Colonic mucosa (tissue), 4 donors: ENCODE measurements around the gene DPEP2NB. TPM values are rescaled to one million over a fixed set of nuclear protein-coding genes. Genes with fewer than 3 reads are reported as not detected.

Source experiments
- DNase-seq: peaks from one replicate; pipeline ENCODE4 v3.0.0-alpha.2; 2020
- H3K27ac ChIP-seq: fragments of 200-600 bp; one replicate; pipeline ENCODE4 v1.8.0; 2021
- H3K27me3 ChIP-seq: fragments of 200-600 bp; one replicate; pipeline ENCODE4 v1.8.0; 2021
- H3K36me3 ChIP-seq: fragments of 200-600 bp; one replicate; pipeline ENCODE4 v1.8.0; 2021
- H3K4me1 ChIP-seq: fragments of 200-600 bp; one replicate; pipeline ENCODE4 v1.8.0; 2021; ENCODE audit warnings: mild to moderate bottlenecking
- H3K4me3 ChIP-seq: fragments of 200-600 bp; one replicate; pipeline ENCODE4 v1.8.0; 2021
- H3K9ac ChIP-seq, 2 donors: one replicate each; pipeline ENCODE4 v1.7.0; 2013; ENCODE audit warnings: control low read depth in 2 of 2, low read depth in 2 of 2, low read length in 2 of 2
- H3K9me3 ChIP-seq: fragments of 200-600 bp; one replicate; pipeline ENCODE4 v1.8.0; 2021
- CTCF ChIP-seq: fragments of 200-600 bp; IDR thresholded peaks from one replicate; pipeline ENCODE4 v1.8.0; 2022; ENCODE audit warnings: antibody characterized with exemption, mild to moderate bottlenecking
- intact Hi-C: fragments of 100-400 bp; cut with DNase I; formaldehyde crosslinking; loops from one replicate; pipeline ENCODE4 v1.14.1; 2022
- total RNA-seq, 2 donors: library from RNA; stranded (reverse); fragmentation: NEBNext Ultra II Directional in 1 of 2; extraction: Animal tissue kit (Norgen Biotek cat#: 25700) in 1 of 2; gene quantifications; one replicate each; pipeline ENCODE4 v1.2.1, GENCODE V29; 2021
- donor health status: healthy.
- donor health status: DM: no; HTN: no; CAD: no.
- donor health status: DM: no; HTN: no; CAD: no.

Gene DPEP2NB
- total RNA-seq, 2 donors from 2014 or later: not detected

- Histone ChIP-seq H3K4me1 (peaks cover 6% of the 10 kb centered on the region), H3K9me3 (no peaks in the 10 kb centered on the region), H3K4me3 (peak overlapping the region; percentile 83), H3K27me3 (no peaks in the 10 kb centered on the region), H3K9ac (peak overlapping the region; percentile 5 to 85), H3K27ac (no peak overlapping the region), H3K36me3 (no peaks in the 10 kb centered on the region)
- no peak for DNase-seq
- intact Hi-C loops: no loop called here
- TF ChIP-seq CTCF: no peak
These were observed 49.0 kb downstream of the DPEP2NB start for GRCh38 chr16:67966549-67967182.

- Histone ChIP-seq H3K27ac (no peak overlapping the region), H3K36me3 (no peaks in the 10 kb centered on the region), H3K4me3 (no peak overlapping the region), H3K9me3 (no peaks in the 10 kb centered on the region), H3K27me3 (no peaks in the 10 kb centered on the region), H3K9ac (peak overlapping the region in 1 of 2 donors; percentile 85), H3K4me1 (peaks cover 6% of the 10 kb centered on the region)
- intact Hi-C loops: no loop called here
- no peak for TF ChIP-seq CTCF
- DNase-seq: no peak
These were observed 49.8 kb downstream of the DPEP2NB start for GRCh38 chr16:67965668-67966548.

- no peaks in the 10 kb centered on the region for H3K9me3 ChIP-seq
- no peak overlapping the region for H3K27ac ChIP-seq
- no peak overlapping the region for H3K4me3 ChIP-seq
- H3K36me3 ChIP-seq: no peaks in the 10 kb centered on the region
- no peak for TF ChIP-seq CTCF
- H3K9ac ChIP-seq: peak overlapping the region in 1 of 2 donors; percentile 36
- H3K27me3 ChIP-seq: no peaks in the 10 kb centered on the region
- intact Hi-C loops: no loop called here
- DNase-seq: no peak
- peaks cover 6% of the 10 kb centered on the region for H3K4me1 ChIP-seq
These were observed 51.1 kb downstream of the DPEP2NB start for GRCh38 chr16:67964477-67965131.

GRCh38 chr16:67963662-67964321 lies 51.9 kb downstream of the DPEP2NB start:
- TF ChIP-seq CTCF: no peak
- DNase-seq: no peak
- H3K9ac ChIP-seq: peak overlapping the region; percentile 36 to 42
- peaks cover 6% of the 10 kb centered on the region for H3K4me1 ChIP-seq
- intact Hi-C loops: no loop called here
- H3K4me3 ChIP-seq: no peak overlapping the region
- H3K36me3 ChIP-seq: no peaks in the 10 kb centered on the region
- no peak overlapping the region for H3K27ac ChIP-seq
- no peaks in the 10 kb centered on the region for H3K27me3 ChIP-seq
- H3K9me3 ChIP-seq: no peaks in the 10 kb centered on the region

Other genes with a start within 250 kb of the DPEP2NB start
- gene RANBP10, start 209.4 kb downstream of the DPEP2NB start, total RNA-seq: 10 to 100 TPM; 14.7 to 22.5 TPM
- under 1 TPM; 0.13 to 0.30 TPM for gene TSNAXIP1, start 209.0 kb downstream of the DPEP2NB start, total RNA-seq
- gene THAP11, start 173.6 kb downstream of the DPEP2NB start, total RNA-seq: 10 to 100 TPM; 22.0 to 33.2 TPM
- 100 to 1,000 TPM in 1 of 2 donors, 10 to 100 TPM in 1; 58.3 to 108 TPM for gene NUTF2, start 169.0 kb downstream of the DPEP2NB start, total RNA-seq
- gene CENPT, start 168.2 kb downstream of the DPEP2NB start, total RNA-seq: 10 to 100 TPM; 25.6 to 38.9 TPM
- gene EDC4, start 142.9 kb downstream of the DPEP2NB start, total RNA-seq: 10 to 100 TPM; 58.6 to 96.5 TPM
- under 1 TPM; 0.93 to 0.96 TPM for gene NRN1L, start 131.0 kb downstream of the DPEP2NB start, total RNA-seq
- gene PSKH1, start 122.7 kb downstream of the DPEP2NB start, total RNA-seq: 10 to 100 TPM; 24.5 to 34.7 TPM
- 1 to 10 TPM in 1 of 2 donors, under 1 TPM in 1; 0.64 to 2.2 TPM for gene CTRL, start 84.0 kb downstream of the DPEP2NB start, total RNA-seq
- gene PSMB10, start 79.1 kb downstream of the DPEP2NB start, total RNA-seq: 100 to 1,000 TPM; 120 to 124 TPM
- gene LCAT, start 71.8 kb downstream of the DPEP2NB start, total RNA-seq: 1 to 10 TPM; 3.4 to 3.6 TPM
- 10 to 100 TPM in 1 of 2 donors, 1 to 10 TPM in 1; 8.7 to 17.0 TPM for gene SLC12A4, start 47.3 kb downstream of the DPEP2NB start, total RNA-seq
- gene DPEP3, start 35.4 kb downstream of the DPEP2NB start, total RNA-seq: not detected
- under 1 TPM; 0.88 to 0.96 TPM for gene DPEP2, start 16.4 kb downstream of the DPEP2NB start, total RNA-seq
- 10 to 100 TPM in 1 of 2 donors, 1 to 10 TPM in 1; 6.8 to 10.7 TPM for gene DDX28, start 7.3 kb upstream of the DPEP2NB start, total RNA-seq
- 10 to 100 TPM; 13.1 to 24.6 TPM for gene DUS2, start 7.4 kb upstream of the DPEP2NB start, total RNA-seq
- 10 to 100 TPM; 22.5 to 29.3 TPM for gene NFATC3, start 69.5 kb upstream of the DPEP2NB start, total RNA-seq
- 100 to 1,000 TPM in 1 of 2 donors, 10 to 100 TPM in 1; 76.6 to 119 TPM for gene ESRP2, start 220.2 kb upstream of the DPEP2NB start, total RNA-seq
- 10 to 100 TPM; 11.6 to 13.9 TPM for gene PLA2G15, start 229.5 kb upstream of the DPEP2NB start, total RNA-seq
- gene SLC7A6, start 248.6 kb upstream of the DPEP2NB start, total RNA-seq: 10 to 100 TPM; 22.0 to 42.2 TPM